ENCODE data around the gene TAF5L. TPM values are rescaled to one million over a fixed set of nuclear protein-coding genes. Genes with fewer than 3 reads are reported as not detected.

The TAF5L gene
- total and polyA plus RNA-seq, 10 of the 15 experiments (the other 5 are each of a cell fraction or from before 2014, with no cell fraction given), result 1.1 to 26.2 (median 19.1) TPM

DNA sequence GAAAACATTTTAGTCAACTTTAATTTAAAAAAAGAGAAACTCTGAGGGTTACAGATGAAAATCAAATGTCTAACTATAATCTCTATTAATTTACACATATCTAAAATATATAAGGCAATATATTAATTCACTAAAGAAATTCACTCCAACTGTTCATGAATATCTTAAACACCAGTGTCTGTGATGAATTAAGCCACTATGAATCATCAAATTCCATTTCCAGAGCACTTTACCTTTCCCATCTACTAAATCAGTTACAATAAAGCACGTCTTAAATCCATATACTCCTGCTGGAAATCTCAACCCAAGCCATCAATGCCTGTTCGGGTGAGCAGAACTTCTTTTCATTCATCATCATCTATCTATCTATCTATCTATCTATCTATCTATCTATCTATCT lies 4.3 kb downstream of the TAF5L start (continued):
- TF ChIP-seq, protein P1, sequence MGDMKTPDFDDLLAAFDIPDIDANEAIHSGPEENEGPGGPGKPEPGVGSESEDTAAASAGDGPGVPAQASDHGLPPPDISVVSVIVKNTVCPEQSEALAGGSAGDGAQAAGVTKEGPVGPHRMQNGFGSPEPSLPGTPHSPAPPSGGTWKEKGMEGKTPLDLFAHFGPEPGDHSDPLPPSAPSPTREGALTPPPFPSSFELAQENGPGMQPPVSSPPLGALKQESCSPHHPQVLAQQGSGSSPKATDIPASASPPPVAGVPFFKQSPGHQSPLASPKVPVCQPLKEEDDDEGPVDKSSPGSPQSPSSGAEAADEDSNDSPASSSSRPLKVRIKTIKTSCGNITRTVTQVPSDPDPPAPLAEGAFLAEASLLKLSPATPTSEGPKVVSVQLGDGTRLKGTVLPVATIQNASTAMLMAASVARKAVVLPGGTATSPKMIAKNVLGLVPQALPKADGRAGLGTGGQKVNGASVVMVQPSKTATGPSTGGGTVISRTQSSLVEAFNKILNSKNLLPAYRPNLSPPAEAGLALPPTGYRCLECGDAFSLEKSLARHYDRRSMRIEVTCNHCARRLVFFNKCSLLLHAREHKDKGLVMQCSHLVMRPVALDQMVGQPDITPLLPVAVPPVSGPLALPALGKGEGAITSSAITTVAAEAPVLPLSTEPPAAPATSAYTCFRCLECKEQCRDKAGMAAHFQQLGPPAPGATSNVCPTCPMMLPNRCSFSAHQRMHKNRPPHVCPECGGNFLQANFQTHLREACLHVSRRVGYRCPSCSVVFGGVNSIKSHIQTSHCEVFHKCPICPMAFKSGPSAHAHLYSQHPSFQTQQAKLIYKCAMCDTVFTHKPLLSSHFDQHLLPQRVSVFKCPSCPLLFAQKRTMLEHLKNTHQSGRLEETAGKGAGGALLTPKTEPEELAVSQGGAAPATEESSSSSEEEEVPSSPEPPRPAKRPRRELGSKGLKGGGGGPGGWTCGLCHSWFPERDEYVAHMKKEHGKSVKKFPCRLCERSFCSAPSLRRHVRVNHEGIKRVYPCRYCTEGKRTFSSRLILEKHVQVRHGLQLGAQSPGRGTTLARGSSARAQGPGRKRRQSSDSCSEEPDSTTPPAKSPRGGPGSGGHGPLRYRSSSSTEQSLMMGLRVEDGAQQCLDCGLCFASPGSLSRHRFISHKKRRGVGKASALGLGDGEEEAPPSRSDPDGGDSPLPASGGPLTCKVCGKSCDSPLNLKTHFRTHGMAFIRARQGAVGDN (IDR thresholded peaks at IDR 0.05), result no peak
- TF ChIP-seq, protein P2, sequence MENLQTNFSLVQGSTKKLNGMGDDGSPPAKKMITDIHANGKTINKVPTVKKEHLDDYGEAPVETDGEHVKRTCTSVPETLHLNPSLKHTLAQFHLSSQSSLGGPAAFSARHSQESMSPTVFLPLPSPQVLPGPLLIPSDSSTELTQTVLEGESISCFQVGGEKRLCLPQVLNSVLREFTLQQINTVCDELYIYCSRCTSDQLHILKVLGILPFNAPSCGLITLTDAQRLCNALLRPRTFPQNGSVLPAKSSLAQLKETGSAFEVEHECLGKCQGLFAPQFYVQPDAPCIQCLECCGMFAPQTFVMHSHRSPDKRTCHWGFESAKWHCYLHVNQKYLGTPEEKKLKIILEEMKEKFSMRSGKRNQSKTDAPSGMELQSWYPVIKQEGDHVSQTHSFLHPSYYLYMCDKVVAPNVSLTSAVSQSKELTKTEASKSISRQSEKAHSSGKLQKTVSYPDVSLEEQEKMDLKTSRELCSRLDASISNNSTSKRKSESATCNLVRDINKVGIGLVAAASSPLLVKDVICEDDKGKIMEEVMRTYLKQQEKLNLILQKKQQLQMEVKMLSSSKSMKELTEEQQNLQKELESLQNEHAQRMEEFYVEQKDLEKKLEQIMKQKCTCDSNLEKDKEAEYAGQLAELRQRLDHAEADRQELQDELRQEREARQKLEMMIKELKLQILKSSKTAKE (IDR thresholded peaks at IDR 0.05; ENCODE audit: low read depth, poor library complexity, severe bottlenecking), result no peak
- TF ChIP-seq BCL11A (IDR thresholded peaks at IDR 0.05; ENCODE audit: low read depth, low read length), result no peak

DNA sequence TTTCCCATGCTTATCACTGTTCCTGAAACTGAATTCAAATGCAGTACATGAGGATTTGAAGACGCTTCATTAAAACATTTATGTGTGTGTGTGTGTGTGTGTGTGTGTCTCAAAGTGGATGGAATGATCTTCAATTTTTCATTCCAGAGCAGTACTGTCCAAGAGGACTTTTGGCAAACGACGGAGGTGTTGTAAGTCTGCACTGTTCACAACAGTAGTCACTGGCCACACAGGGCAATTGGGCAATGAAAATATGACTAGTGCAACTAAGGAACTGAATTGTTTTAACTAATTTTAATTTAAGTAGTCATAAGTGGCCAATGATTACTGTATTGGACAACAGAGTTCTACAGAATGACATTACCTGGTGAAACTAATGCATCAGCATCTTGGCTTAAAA lies 5.0 kb downstream of the TAF5L start:
- ChIA-PET SMC1A (ENCODE audit: uncharacterized antibody, unreplicated experiment) (interaction anchor here (0.7 kb wide), 1 partner anchor 21 kb away, joined by 3 read pairs; no protein-coding TSS in a partner anchor), POLR2A (no interaction called here), CTCF (interaction anchor here (0.8 kb wide), 1 partner anchor 10 kb away, joined by 3 read pairs; no protein-coding TSS in a partner anchor), RAD21 (ENCODE audit: unreplicated experiment) (no interaction called here)
- Histone ChIP-seq H3K4me1 (ENCODE audit: control insufficient read depth, insufficient read depth, low read length) (peaks cover 24% of the 10 kb centered on the region), H2AFZ (ENCODE audit: control insufficient read depth, low read depth, low read length) (no peak overlapping the region), H3K36me3 (ENCODE audit: control insufficient read depth in 2 of 2, insufficient read depth in 2 of 2, low read length in 1 of 2) (peaks cover 0 to 3% of the 10 kb centered on the region in 2 experiments; a peak in 1 of 4 replicates), H3K4me2 (ENCODE audit: control insufficient read depth, insufficient read depth) (no peak overlapping the region; the same call in 1 of the 2 replicates), H3K27me3 (replicated peaks in 1 of 2; ENCODE audit: control insufficient read depth in 2 of 2, insufficient read depth in 2 of 2, low read length in 1 of 2) (no peaks in the 10 kb centered on the region), H3K9me3 (replicated peaks; ENCODE audit: control insufficient read depth, insufficient read depth, low read length) (no peaks in the 10 kb centered on the region), H3K9ac (ENCODE audit: control insufficient read depth, insufficient read depth, low read length) (no peak overlapping the region), H4K20me1 (ENCODE audit: control insufficient read depth, insufficient read depth) (no peaks in the 10 kb centered on the region), H3K4me3 (no peak overlapping the region), H3K79me2 (ENCODE audit: control insufficient read depth, insufficient read depth, low read length) (peaks cover 83% of the 10 kb centered on the region), H3K27ac (ENCODE audit: control insufficient read depth, insufficient read depth) (no peak overlapping the region)
- 94% methylated on average over 3 of the region's 3 CpGs for WGBS (ENCODE audit: insufficient coverage, insufficient replicate concordance, low lambda C conversion rate, missing lambda C conversion rate)
- BruUV-seq (replicated peaks), result no TSS peak
- in situ Hi-C loops (cut with MboI), result no loop called here
- FAIRE-seq, result no peak
- intact Hi-C loops (cut with micrococcal nuclease; ENCODE audit: unreplicated experiment), result no loop called here
- ATAC-seq, result no peak
- no peak for DNase-seq (ENCODE audit: low read depth, low spot score)
- no peak for TF ChIP-seq MYC (IDR thresholded peaks at IDR 0.05; ENCODE audit: insufficient read depth, insufficient read length, insufficient replicate concordance, low read length, severe bottlenecking)
- TF ChIP-seq HDAC6 (IDR thresholded peaks at IDR 0.05; ENCODE audit: unreplicated experiment), result no peak
- TF ChIP-seq, protein P3, sequence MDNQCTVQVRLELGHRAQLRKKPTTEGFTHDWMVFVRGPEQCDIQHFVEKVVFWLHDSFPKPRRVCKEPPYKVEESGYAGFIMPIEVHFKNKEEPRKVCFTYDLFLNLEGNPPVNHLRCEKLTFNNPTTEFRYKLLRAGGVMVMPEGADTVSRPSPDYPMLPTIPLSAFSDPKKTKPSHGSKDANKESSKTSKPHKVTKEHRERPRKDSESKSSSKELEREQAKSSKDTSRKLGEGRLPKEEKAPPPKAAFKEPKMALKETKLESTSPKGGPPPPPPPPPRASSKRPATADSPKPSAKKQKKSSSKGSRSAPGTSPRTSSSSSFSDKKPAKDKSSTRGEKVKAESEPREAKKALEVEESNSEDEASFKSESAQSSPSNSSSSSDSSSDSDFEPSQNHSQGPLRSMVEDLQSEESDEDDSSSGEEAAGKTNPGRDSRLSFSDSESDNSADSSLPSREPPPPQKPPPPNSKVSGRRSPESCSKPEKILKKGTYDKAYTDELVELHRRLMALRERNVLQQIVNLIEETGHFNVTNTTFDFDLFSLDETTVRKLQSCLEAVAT (IDR thresholded peaks at IDR 0.05), result no peak
- TF ChIP-seq CBX3 (IDR thresholded peaks at IDR 0.05; ENCODE audit: borderline replicate concordance, low read depth), result no peak
- no peak for TF ChIP-seq DPF2 (IDR thresholded peaks at IDR 0.05)
- TF ChIP-seq, protein P4, sequence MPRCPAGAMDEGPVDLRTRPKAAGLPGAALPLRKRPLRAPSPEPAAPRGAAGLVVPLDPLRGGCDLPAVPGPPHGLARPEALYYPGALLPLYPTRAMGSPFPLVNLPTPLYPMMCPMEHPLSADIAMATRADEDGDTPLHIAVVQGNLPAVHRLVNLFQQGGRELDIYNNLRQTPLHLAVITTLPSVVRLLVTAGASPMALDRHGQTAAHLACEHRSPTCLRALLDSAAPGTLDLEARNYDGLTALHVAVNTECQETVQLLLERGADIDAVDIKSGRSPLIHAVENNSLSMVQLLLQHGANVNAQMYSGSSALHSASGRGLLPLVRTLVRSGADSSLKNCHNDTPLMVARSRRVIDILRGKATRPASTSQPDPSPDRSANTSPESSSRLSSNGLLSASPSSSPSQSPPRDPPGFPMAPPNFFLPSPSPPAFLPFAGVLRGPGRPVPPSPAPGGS (IDR thresholded peaks at IDR 0.05; ENCODE audit: borderline replicate concordance, insufficient read depth, low read depth, low read length, poor library complexity, severe bottlenecking), result no peak
- TF ChIP-seq, protein P5, sequence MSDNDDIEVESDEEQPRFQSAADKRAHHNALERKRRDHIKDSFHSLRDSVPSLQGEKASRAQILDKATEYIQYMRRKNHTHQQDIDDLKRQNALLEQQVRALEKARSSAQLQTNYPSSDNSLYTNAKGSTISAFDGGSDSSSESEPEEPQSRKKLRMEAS (IDR thresholded peaks at IDR 0.05; ENCODE audit: low read depth, low read length), result no peak

All from GM12878 (cell line).